C1 segment of cervical spinal cord (tissue), 14 donors: ENCODE measurements around the gene GJB2.
"Not testable (repeated sequence)": the region's sequence is repeated elsewhere in the genome, so short reads cannot be mapped to it uniquely, and the experiment has no call there.

ENCODE experiments used
- DNase-seq, 14 donors: peaks; one replicate each; lab custom pipeline; 2025; lab: John Stamatoyannopoulos, UW

Gene GJB2

GRCh38 chr13:20168396-20168795, 24.3 kb downstream of the GJB2 start:
- no peak for DNase-seq

DNA sequence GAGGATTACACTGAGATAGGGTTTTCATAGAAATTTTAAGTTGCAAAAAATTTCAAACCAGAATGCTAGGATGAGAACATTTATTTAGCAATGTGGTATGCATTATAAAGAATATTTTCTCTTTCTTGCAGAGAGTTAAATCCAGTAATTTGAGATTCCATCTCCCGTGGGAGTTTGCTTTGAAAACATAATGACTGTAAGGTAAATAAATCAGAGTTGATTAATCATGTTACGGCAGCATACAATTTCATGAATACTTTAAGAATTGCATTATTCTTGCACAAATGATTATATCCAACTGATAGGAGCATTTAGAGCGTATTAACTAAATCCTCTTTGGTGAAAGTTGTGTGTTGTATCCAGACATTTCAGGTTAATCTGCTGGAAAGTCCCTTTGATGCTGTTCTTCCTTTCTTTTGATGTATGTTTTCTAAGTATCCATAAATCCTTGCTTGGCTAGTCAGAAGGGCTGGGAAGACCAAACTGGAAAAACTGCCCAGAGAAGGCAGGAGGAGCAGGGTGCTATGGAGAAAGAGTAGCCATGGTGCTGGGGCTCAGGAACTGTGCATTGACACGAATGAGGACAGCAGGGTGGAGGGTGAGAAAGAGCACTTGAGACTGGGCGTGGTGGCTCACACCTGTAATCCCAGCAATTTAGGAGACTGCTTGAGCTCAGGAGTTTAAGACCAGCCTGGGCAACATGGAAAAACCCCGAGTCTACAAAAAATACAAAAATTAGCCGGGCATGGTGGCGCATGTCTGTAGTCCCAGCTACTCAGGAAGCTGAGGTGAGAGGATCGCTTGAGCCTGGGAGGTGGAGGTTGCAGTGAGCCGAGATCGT, 27.1 kb downstream of the GJB2 start:
- DNase-seq = no peak

- no peak for DNase-seq
Measured at GRCh38 chr13:20161951-20162300, 30.8 kb downstream of the GJB2 start.

GRCh38 chr13:20161275-20161950, 31.3 kb downstream of the GJB2 start:
- no peak for DNase-seq

- DNase-seq = no peak
Measured at GRCh38 chr13:20160306-20161274, 32.1 kb downstream of the GJB2 start, which contains the start of gene GJA3. Gene GJA3 (minus strand): TSS chr13:20161052. CDS start chr13:20143288, 17,764 bp downstream.

- DNase-seq = no peak
Measured at GRCh38 chr13:20159646-20160305, 33.0 kb downstream of the GJB2 start.

DNA sequence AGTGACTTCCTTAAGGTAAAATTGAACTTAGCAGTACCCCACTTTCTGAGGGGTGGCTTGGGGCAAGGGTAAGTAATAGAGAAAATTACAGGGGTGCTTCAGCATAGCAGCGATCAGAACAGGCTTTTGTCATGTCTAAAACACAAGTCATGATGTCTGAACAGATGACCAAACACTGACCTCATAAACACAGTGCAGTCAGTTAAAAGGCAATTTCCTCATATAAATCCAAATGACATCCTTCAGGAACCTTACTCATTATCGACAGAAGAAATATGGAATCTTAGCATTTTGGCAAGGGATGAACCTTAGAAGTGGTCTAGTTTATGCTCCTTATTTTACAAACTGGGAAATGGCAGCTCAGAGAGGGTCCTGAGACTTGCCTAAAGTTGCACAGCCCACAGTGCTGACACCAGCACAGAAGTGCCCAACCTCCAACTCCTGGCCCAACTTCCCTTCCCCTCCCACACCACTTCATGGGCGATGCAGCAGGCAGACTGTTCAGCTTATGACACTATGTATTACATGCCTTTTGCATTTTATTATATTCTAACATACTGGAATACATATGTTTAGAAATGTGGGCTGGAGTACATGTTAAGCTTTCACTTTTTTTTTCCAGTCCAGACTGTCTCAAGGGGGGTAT, 35.5 kb downstream of the GJB2 start:
- no peak for DNase-seq

DNA sequence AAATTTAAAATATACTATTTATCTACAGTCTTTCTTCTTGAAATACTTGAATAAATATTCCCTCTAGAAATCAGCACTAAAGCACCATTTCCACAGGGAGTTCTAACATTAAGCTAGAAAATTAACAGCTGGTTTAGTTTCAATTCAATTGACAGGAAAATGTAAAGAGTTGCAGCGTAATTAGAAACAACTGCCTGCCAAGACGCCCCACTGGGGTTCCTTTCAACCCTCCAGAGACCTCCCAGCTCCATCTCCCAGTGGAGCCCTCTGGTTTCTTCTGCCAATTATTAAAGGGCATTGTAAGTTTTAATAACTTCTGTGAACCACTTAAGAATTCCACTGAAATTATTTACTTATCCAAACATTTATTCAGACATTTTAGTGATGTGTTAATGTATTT, 36.0 kb downstream of the GJB2 start:
- DNase-seq = no peak

- not testable (repeated sequence) for DNase-seq
Measured at GRCh38 chr13:20153290-20153689, 39.4 kb downstream of the GJB2 start.

DNA sequence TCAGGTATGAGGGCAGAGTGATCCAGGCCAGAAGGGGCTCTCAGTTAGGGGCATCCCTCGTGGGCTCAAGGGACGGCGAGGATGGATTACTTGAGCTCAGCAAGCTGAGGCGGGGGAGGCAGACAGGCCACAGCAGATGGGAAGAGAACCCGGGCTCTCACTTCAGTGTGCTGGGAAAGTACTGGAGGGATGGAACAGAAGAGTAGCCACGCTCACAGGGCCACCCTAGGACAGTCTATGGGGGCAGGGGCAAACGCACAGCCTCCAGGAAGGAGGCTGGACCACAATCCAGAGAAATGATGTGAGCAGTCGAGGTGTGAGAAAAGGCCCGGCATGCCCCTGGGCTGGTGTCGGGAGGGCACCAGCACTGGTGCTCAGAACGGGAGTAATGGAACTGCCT, 41.1 kb downstream of the GJB2 start:
- DNase-seq = no peak

GRCh38 chr13:20151016-20151415, 41.7 kb downstream of the GJB2 start:
- DNase-seq = no peak

DNA sequence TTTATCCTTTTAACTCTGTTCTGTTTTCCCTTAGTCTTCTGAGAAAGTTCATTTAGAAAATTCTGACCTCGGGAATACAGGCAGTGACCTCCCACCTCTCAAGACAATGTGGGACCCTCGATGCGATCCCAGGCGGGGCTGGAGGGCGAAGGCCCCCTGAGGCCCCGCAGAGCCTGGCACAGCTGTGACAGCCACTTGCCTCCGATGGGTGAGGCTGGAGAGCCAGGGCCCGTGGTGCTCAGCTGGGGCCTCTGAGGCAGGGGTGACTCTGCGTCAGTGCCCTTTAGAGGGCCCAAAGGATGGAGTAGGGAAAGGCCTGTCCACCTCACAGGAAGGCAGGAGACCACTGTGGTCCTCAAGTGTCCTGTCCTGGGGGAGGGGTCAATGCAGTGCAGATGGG, 42.2 kb downstream of the GJB2 start:
- no peak for DNase-seq

DNA sequence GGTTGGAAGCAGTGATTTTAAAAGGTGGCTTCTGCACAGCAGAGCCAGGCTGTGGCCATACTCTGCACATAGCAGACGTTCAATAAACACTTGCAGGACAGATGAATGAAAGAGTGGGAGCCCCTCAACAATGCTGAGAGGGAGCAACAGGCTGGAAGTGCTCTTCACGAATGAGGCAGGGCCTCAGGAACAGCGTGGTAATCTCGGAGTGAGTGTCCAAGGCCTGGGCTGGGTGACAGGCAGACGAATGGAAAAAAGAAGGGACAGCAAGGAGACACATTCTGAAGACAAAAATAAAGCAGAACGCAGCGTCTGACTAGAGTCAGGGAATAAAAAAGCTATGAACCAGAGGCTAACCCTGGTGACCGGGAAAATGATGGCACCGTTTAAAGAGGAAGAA, 43.0 kb downstream of the GJB2 start:
- no peak for DNase-seq

DNA sequence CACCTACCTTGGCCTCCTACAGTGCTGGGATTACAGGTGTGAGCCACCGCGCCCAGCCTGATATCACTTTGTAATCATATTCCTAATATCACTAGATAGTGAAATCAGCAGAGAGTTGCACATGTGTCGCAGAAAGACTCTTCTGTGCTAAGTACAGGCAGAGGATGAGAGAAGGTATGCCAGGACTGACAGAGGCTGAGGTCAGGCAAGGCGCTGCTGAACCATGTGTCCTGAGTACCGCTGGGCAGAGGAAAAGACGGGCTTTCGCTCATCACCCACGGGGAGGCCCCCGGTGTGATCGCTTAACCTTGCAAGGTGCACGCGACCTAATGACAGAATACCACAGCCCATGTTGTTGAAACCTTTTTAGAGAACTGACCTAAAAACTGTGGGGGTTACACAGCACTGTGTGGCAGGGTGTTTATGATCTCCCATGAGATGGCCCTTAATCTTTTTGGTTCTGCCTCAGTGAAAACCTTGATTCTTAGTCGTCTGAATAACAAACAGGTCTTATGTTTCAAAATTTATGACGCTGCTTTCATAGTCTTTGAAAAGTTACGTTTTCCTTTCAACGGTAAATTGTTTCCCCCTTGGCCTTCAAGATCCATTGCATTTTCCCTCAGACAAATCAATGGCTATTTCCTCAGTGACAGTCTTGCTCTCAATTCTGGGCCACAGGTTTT, 44.1 kb downstream of the GJB2 start:
- no peak for DNase-seq

GRCh38 chr13:20146381-20146780, 46.4 kb downstream of the GJB2 start:
- DNase-seq = no peak

DNA sequence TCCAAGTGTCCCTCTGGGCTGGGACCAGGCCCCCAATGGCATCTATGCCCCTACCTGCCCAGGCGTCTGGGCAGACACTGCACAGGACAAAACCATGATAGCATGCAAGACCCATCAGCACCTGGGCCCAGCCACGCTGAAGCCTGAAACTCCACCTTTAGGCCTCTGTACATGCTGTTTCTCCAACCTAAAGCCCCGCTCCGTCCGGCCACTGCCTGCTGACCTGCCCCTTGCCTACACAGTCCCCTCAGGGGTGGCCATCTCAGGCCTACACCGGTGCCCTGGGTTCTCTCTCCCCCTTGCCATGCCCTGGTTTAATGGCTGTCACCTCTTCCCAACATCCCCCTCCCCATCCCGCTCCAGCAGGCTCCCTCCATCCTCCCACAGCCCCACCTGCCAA, 47.2 kb downstream of the GJB2 start:
- DNase-seq = no peak

DNA sequence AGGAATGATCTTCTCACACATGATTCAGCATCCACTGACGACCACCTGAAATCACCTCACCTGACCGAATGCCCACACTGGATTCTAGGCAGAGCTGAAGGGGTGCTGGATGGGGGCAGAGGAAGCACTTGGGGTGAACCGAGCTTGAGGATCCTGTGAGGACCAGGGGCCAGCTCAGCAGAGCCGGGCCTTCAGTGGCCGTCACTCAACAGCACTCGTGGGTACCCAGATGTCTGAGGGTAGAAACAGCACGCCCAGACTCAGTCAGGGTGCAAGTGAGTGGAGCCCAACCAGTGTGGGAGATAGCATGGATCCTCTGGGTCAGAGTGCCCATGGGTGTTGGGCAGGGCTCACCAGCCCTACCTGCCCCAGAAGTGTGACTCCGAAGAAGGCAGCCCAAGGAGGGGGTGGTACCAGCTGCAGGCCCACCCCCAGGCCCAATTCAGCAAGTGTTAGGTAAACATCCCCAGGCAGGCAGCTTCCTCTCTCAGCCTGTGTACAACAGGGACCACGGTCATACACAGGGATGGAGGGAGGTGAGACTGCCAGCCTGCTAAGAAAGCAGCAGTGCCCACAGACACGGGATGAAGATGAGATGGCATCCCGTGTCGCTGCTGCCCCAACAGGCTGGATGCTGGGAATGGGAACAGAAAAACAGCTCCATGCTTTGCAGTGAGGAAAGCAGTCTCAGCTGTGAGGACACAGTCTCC, 48.4 kb downstream of the GJB2 start:
- DNase-seq = no peak

DNA sequence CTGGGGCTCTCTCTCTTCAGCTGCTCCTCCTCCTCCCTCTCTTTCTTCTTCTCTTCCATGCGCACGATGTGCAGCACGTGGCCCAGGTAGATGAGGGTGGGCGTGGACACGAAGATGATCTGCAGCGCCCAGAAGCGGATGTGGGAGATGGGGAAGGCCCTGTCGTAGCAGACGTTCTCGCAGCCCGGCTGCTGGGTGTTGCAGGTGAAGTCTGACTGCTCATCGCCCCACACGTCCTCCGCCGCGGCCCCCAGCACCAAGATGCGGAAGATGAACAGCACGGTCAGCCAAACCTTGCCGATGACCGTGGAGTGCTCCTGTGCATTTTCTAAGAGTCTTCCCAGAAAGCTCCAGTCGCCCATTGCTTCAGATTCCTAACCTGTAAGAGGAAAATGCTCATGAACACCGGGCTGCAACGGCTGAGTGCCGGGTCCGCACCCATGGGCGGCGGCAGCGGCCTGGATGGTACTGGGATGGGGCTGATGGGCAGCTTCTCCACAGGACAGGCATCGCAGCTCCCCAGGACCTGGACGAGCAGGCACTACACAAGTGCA, 49.7 kb downstream of the GJB2 start:
- DNase-seq = no peak
